ENCODE data around the gene APP.

- TF ChIP-seq CTCF (IDR thresholded peaks at IDR 0.05) (no peak), EZH2 (IDR thresholded peaks at IDR 0.05) (no peak), EZH2phosphoT487 (IDR thresholded peaks at IDR 0.05) (no peak)
Observed at GRCh38 chr21:26126168-26126553, 44.4 kb downstream of the APP start.

Data from neural progenitor cell (in vitro differentiated cells).